Smooth muscle cell (in vitro differentiated cells): ENCODE data around the gene SPRED2. TPM values are rescaled to one million over a fixed set of nuclear protein-coding genes. Genes with fewer than 3 reads are reported as not detected.

Source experiments
- DNase-seq: peaks from one replicate; lab custom pipeline; 2025; ENCODE audit not compliant: unreplicated experiment; lab: John Stamatoyannopoulos, UW
- H2AFZ ChIP-seq: fragments of 200-600 bp; sonication (generic); 2 replicates; pipeline ENCODE4 v1.6.0; 2016; ENCODE audit warnings: antibody characterized with exemption, low read depth, mild to moderate bottlenecking
- H3F3A ChIP-seq: fragments of 200-600 bp; sonication (generic); 2 replicates; pipeline ENCODE4 v1.6.0; 2017; ENCODE audit warnings: antibody characterized with exemption, low read depth
- H3K27ac ChIP-seq: fragments of 200-600 bp; sonication (generic); 2 replicates; pipeline ENCODE4 v1.5.1; 2016; ENCODE audit warnings: low read depth, mild to moderate bottlenecking
- H3K27me3 ChIP-seq: fragments of 200-600 bp; sonication (generic); 2 replicates; pipeline ENCODE4 v1.6.1; 2016; ENCODE audit warnings: low read depth, mild to moderate bottlenecking
- H3K36me3 ChIP-seq: fragments of 200-600 bp; sonication (generic); 2 replicates; pipeline ENCODE4 v1.5.1; 2016; ENCODE audit warnings: low read depth
- H3K4me1 ChIP-seq: fragments of 200-600 bp; sonication (generic); 2 replicates; pipeline ENCODE4 v1.5.1; 2016; ENCODE audit warnings: low read depth
- H3K4me2 ChIP-seq: fragments of 200-600 bp; sonication (generic); 2 replicates; pipeline ENCODE4 v1.6.0; 2016; ENCODE audit warnings: mild to moderate bottlenecking
- H3K4me3 ChIP-seq: fragments of 200-600 bp; sonication (generic); 2 replicates; pipeline ENCODE4 v1.5.1; 2016; ENCODE audit warnings: mild to moderate bottlenecking
- H3K79me2 ChIP-seq: fragments of 200-600 bp; sonication (generic); 2 replicates; pipeline ENCODE4 v1.6.0; 2016; ENCODE audit warnings: low read depth, mild to moderate bottlenecking
- H3K9ac ChIP-seq: fragments of 200-600 bp; sonication (generic); 2 replicates; pipeline ENCODE4 v1.6.0; 2016; ENCODE audit warnings: low read depth
- H3K9me3 ChIP-seq: fragments of 200-600 bp; sonication (generic); replicated peaks from 2 replicates; pipeline ENCODE4 v1.5.1; 2016; ENCODE audit warnings: low read depth
- H4K20me1 ChIP-seq: fragments of 200-600 bp; sonication (generic); 2 replicates; pipeline ENCODE4 v1.6.0; 2016; ENCODE audit warnings: low read depth
- WGBS: methylation state at CpG from one replicate; pipeline ENCODE4 v1.1.7; 2016; ENCODE audit warnings: low lambda C conversion rate; 5-methylcytosine and 5-hydroxymethylcytosine counted together
- polyA plus RNA-seq: library from polyadenylated mRNA; unstranded; fragments of >200 nt; fragmentation: Nextera tagmentation; extraction: Ambion mirVana; gene quantifications from 2 replicates; pipeline ENCODE4 v1.2.1, GENCODE V29; 2016
- total RNA-seq: library from RNA; depleted of rRNA; stranded (reverse); fragments of >200 nt; gene quantifications from 2 replicates; pipeline ENCODE4 v1.2.3, GENCODE V29; 2014
- TF ChIP-seq, protein P1 (sequence below): fragments of 200-600 bp; sonication (generic); IDR thresholded peaks from 2 replicates; pipeline ENCODE4 v1.5.1; 2017; ENCODE audit warnings: borderline replicate concordance, mild to moderate bottlenecking, antibody characterized with exemption; ENCODE audit not compliant: insufficient read depth, poor library complexity, severe bottlenecking

The SPRED2 gene
- total and polyA plus RNA-seq, 2 experiments from 2014 or later, result 18.3 to 23.7 TPM

DNA sequence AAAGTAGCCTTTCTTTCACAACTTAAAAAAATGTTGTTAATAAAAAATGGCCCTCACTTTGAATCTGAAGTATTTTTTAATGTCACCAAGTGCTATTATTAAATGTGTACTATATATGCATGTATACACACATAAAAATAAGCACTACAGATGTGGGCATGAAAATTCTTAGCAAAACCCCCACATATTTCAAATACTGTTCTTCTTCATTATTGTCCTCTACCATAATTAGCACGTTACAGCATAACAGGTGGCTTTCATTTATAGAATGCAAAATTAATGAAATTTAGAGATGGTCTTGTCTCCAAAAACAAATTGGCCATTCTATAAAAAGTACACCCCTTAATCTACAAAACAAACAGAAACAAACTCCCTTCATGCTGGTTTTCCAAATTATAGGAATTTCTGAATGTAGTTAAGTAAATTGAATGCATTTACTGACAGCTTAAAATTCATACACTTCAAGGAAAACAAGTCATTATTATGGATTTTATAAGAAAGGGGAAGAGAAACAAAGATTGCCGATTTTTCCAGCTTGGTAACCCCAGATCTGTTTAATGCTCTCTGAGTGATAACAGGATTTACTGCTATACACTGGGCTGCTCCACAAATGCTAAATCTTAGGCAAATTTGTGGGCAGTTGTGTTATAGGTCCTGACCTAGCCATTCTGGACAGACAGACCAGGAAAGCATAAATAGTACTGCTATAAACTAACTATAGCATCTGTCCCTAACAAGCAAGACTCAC lies 67.2 kb downstream of the SPRED2 start:
- no peak overlapping the region for H2AFZ ChIP-seq

DNA sequence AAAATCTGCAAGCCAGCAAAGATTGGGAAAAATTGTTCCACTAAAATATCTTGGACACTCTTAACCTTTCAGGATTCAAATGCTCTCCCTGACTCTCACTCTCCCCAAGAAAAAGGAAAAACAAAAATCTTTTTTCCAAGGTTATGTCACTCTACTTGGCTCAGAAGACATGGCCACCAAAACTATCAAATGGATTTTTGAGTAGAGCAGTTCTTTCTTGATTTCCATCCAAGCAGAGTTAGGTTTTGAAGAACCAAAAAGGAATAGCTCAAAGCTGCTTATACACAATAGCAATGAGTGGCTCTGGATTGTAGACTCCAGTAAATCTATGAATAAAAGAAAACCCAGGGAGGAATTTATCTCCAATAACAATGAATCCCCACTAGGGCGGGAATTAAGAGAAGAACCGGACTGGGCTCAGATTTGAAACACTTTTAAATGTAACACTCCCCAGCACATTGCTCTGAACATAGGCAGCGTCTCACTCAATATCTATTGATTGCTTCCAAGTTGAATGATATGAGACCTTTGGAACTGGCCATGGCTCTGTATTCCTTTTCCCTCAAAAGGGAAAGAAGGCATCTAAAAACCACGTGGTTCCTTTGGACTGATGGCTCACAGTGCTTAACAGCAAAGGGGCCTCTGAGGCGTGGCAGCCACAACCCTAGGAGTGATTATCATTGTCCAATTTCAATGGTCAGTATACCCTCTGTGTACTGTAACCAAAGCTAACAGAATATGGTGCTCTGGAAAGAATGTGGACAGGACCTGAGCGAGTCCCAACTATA lies 68.3 kb downstream of the SPRED2 start:
- WGBS, result 77% methylated on average over 6 of the region's 6 CpGs
- no peaks in the 10 kb centered on the region for H3K9me3 ChIP-seq
- peak overlapping the region; percentile 86 for H3K4me2 ChIP-seq
- no peak overlapping the region for H3K9ac ChIP-seq
- H3K4me3 ChIP-seq, result no peak overlapping the region
- peak overlapping the region; percentile 96 for H3K27ac ChIP-seq
- no peaks in the 10 kb centered on the region for H3K27me3 ChIP-seq
- peaks cover 52% of the 10 kb centered on the region for H3K4me1 ChIP-seq
- no peaks in the 10 kb centered on the region for H3K36me3 ChIP-seq
- TF ChIP-seq, protein P1, sequence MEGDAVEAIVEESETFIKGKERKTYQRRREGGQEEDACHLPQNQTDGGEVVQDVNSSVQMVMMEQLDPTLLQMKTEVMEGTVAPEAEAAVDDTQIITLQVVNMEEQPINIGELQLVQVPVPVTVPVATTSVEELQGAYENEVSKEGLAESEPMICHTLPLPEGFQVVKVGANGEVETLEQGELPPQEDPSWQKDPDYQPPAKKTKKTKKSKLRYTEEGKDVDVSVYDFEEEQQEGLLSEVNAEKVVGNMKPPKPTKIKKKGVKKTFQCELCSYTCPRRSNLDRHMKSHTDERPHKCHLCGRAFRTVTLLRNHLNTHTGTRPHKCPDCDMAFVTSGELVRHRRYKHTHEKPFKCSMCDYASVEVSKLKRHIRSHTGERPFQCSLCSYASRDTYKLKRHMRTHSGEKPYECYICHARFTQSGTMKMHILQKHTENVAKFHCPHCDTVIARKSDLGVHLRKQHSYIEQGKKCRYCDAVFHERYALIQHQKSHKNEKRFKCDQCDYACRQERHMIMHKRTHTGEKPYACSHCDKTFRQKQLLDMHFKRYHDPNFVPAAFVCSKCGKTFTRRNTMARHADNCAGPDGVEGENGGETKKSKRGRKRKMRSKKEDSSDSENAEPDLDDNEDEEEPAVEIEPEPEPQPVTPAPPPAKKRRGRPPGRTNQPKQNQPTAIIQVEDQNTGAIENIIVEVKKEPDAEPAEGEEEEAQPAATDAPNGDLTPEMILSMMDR, result no peak
- peaks cover 70% of the 10 kb centered on the region for H3K79me2 ChIP-seq
- H3F3A ChIP-seq, result peaks cover 42% of the 10 kb centered on the region
- no peak for DNase-seq
- no peak overlapping the region for H2AFZ ChIP-seq
- peaks cover 51% of the 10 kb centered on the region for H4K20me1 ChIP-seq

More for the DNA sequence above, 67.2 kb downstream of the SPRED2 start:
- Histone ChIP-seq H3K27me3 (no peaks in the 10 kb centered on the region), H3F3A (peaks cover 39% of the 10 kb centered on the region), H3K27ac (peak overlapping the region; percentile 96), H3K79me2 (peaks cover 78% of the 10 kb centered on the region), H3K4me1 (peaks cover 48% of the 10 kb centered on the region), H3K4me2 (peak overlapping the region; percentile 86), H3K9me3 (no peaks in the 10 kb centered on the region), H3K9ac (peak overlapping the region; percentile 80), H3K36me3 (no peaks in the 10 kb centered on the region), H3K4me3 (no peak overlapping the region), H4K20me1 (peaks cover 57% of the 10 kb centered on the region)
- 58% methylated on average over 2 of the region's 2 CpGs for WGBS
- TF ChIP-seq, protein P1, result no peak
- DNase-seq, result no peak

DNA sequence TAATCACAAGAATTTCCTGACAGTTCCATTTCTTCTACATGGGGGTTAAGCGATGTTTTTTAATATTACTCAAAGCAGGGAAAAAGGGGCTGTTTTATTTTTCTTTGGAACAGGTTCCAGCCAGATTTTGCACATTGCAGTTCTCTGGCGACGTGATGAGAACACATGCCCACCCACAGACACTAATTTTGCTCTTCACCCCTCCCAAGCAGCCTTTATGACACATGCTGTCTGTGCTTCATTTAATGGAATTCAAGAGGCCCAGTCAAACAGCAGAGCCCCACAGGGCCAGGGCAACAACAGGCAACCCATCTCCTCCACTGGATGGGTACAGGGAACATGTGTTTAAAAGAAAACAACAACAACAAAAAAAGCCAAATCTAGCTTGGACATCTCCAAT lies 70.8 kb downstream of the SPRED2 start:
- no peak overlapping the region for H3K4me3 ChIP-seq
- H3K27me3 ChIP-seq, result no peaks in the 10 kb centered on the region
- H3F3A ChIP-seq, result peaks cover 47% of the 10 kb centered on the region
- H3K36me3 ChIP-seq, result no peaks in the 10 kb centered on the region
- no peaks in the 10 kb centered on the region for H3K9me3 ChIP-seq
- H3K79me2 ChIP-seq, result peaks cover 66% of the 10 kb centered on the region
- peak overlapping the region; percentile 68 for H3K4me2 ChIP-seq
- TF ChIP-seq, protein P1, result no peak
- H4K20me1 ChIP-seq, result peaks cover 52% of the 10 kb centered on the region
- DNase-seq, result no peak
- H3K27ac ChIP-seq, result peak overlapping the region; percentile 98
- H3K9ac ChIP-seq, result no peak overlapping the region
- H3K4me1 ChIP-seq, result peaks cover 65% of the 10 kb centered on the region
- no peak overlapping the region for H2AFZ ChIP-seq
- 27% methylated on average over 3 of the region's 3 CpGs for WGBS
